Pancreas (tissue), 10 donors: Measurements from ENCODE around the gene SLFN12L. TPM values are rescaled to one million over a fixed set of nuclear protein-coding genes. Genes with fewer than 3 reads are reported as not detected.

Experiments used
- ATAC-seq, 4 donors: fragments of 200-7000 bp; cut with Tn5 transposase; one replicate each; pipeline versions ENCODE4 v1.8.0 to v1.9.1; 2020; ENCODE audit warnings: mild to moderate bottlenecking in 4 of 4, moderate library complexity in 4 of 4
- DNase-seq, 6 donors: peaks; one replicate each; pipeline ENCODE4 v3.0.0-alpha.2; 2020
- FAIRE-seq: peaks from 2 replicates; lab custom pipeline; 2012; peaks lifted over from hg19 to GRCh38; lab: Jason Lieb, UNC
- H3K27ac ChIP-seq, 4 donors: fragments of 200-600 bp; sonication (generic); 1 replicate in 3 of 4; 2 replicates in 1 of 4; pipeline versions ENCODE4 v1.5.0 to v1.8.0; 2020
- H3K27me3 ChIP-seq, 4 donors: fragments of 200-600 bp; one replicate each; pipeline ENCODE4 v1.8.0; 2021
- H3K36me3 ChIP-seq, 3 donors: fragments of 200-600 bp; sonication (generic) in 1 of 3; one replicate each; pipeline versions ENCODE4 v1.5.0 to v1.8.0; 2020 to 2021
- H3K4me1 ChIP-seq, 3 donors: fragments of 200-600 bp; one replicate each; pipeline ENCODE4 v1.8.0; 2021
- H3K4me3 ChIP-seq, 4 donors: fragments of 200-600 bp; sonication (generic) in 2 of 4; one replicate each; pipeline versions ENCODE4 v1.5.0 to v1.8.0; 2020 to 2021
- H3K9me3 ChIP-seq, 4 donors: fragments of 200-600 bp; one replicate each; pipeline ENCODE4 v1.8.0; 2021
- CTCF ChIP-seq, 4 donors: fragments of 200-600 bp; sonication (generic) in 3 of 4; IDR thresholded peaks; one replicate each; pipeline versions ENCODE4 v1.5.0 to v1.8.0; 2021; ENCODE audit warnings: antibody characterized with exemption in 4 of 4
- WGBS, 2 donors: extraction: QIAGEN DNeasy Blood & Tissue Kit; methylation state at CpG; one replicate each; pipeline ENCODE4 v1.1.7; 2013; 5-methylcytosine and 5-hydroxymethylcytosine counted together
- intact Hi-C, 3 donors: fragments of 100-400 bp; cut with DNase I; formaldehyde crosslinking; loops; one replicate each; pipeline versions ENCODE4 v1.11.1 to v1.14.2; 2022
- polyA plus RNA-seq, 2 donors: library from polyadenylated mRNA; stranded (reverse); fragments of 200-250 nt; gene quantifications; one replicate each; pipeline ENCODE4 v1.2.3, GENCODE V29; 2013
- total RNA-seq, 6 donors: library from RNA; stranded (reverse); fragmentation: NEBNext Ultra II Directional in 4 of 6; extraction: Animal tissue kit (Norgen Biotek cat#: 25700) in 4 of 6; gene quantifications; one replicate each; pipeline versions ENCODE4 v1.2.1 to v1.2.4, GENCODE V29; 2021 to 2023
- donor health status: healthy with polysubstance abuse.
- donor health status: DM: no; HTN: no; CAD: no; lungs with moderate emphysema.
- donor health status: DM: no; HTN: no; CAD: no.
- donor health status: control.
- donor health status: control.
- donor health status: Bipolar disorder and iron deficiency.
- donor health status: DM: yes; HTN: yes; CAD: no.
- donor health status: DM: no; HTN: no; CAD: no.
- donor health status: DM: no; HTN: no; CAD: no.
- donor health status: DM: yes; HTN: yes; CAD: no.

Gene SLFN12L
- under 1 TPM; 0.08 to 0.95 (median 0.38) TPM for total RNA-seq
- under 1 TPM in 1 of 2 donors, not detected in 1; 0.19 TPM for polyA plus RNA-seq

GRCh38 chr17:35537601-35538141, at the start of gene SLFN12L:
TSS of gene SLFN12L (minus strand) at chr17:35537678. CDS start at chr17:35522364, 15,314 bp downstream.
- 76 to 79% methylated on average over 2 of the region's 2 CpGs for WGBS, 2 donors
- no peak for TF ChIP-seq CTCF (IDR thresholded peaks at IDR 0.05)

GRCh38 chr17:35586569-35587073, 49.1 kb upstream of the SLFN12L start:
- FAIRE-seq = no peak
- Histone ChIP-seq H3K4me1 (peaks cover 13 to 16% (median 14%) of the 10 kb centered on the region in 3 donors), H3K27me3 (no peaks in the 10 kb centered on the region), H3K36me3 (no peaks in the 10 kb centered on the region), H3K27ac (peak overlapping the region; percentile 72 to 91 (median 78)), H3K9me3 (no peaks in the 10 kb centered on the region), H3K4me3 (peak overlapping the region; percentile 33 to 83 (median 70))
- no peak for DNase-seq
- intact Hi-C loops = no loop called here
- 33% methylated on average over 7 of the region's 7 CpGs for WGBS, 2 donors
- peak in 3 of 4 donors; percentile 15 to 23 (median 22) for ATAC-seq
- TF ChIP-seq CTCF (IDR thresholded peaks at IDR 0.05) = no peak

More at GRCh38 chr17:35537601-35538141, at the start of gene SLFN12L:
- intact Hi-C loops = loop anchor here in 2 of 3 donors (5.0 to 10.0 kb wide), 4 partner anchors 210 to 373 kb away; no protein-coding TSS in a partner anchor
- H3K36me3 ChIP-seq = no peaks in the 10 kb centered on the region
- H3K4me3 ChIP-seq = no peak within 1 kb of the TSS
- no peak for FAIRE-seq
- peak in 1 of 4 donors; percentile 8 for ATAC-seq
- H3K4me1 ChIP-seq = no peaks in the 10 kb centered on the region
- no peak within 1 kb of the TSS for H3K27ac ChIP-seq
- DNase-seq = no peak
- H3K27me3 ChIP-seq = no peaks in the 10 kb centered on the region
- no peaks in the 10 kb centered on the region for H3K9me3 ChIP-seq

DNA sequence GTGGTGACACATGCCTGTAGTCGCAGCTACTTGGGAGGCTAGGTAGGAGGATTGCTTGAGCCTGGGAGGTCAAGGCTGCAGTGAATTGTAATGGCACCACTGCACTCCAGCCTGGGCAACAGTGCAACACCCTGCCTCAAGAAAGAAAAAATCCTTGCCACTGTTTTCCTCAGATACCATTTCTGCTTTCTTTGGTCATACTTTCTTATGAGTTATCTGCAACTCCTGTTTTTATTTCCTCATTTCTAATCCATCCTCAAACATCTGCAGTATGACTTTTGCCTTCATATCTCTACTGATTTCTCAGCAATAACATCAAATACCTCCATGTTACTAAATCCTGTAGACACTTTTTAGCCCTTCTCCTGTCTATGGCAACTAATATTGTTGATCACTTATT, 46.6 kb upstream of the SLFN12L start:
- 57 to 82% methylated on average over 1 of the region's 1 CpG for WGBS, 2 donors
- H3K4me3 ChIP-seq = no peak overlapping the region

GRCh38 chr17:35578929-35579432, 41.5 kb upstream of the SLFN12L start:
- Histone ChIP-seq H3K4me1 (peaks cover 6 to 13% (median 7%) of the 10 kb centered on the region in 3 donors), H3K4me3 (peak overlapping the region; percentile 71 to 83 (median 77)), H3K36me3 (peaks cover 0 to 4% (median 0%) of the 10 kb centered on the region in 3 donors), H3K27me3 (no peaks in the 10 kb centered on the region), H3K27ac (peak overlapping the region; percentile 56 to 87 (median 81)), H3K9me3 (no peaks in the 10 kb centered on the region)
- 3 to 4% methylated on average over 11 of the region's 11 CpGs for WGBS, 2 donors
- FAIRE-seq = no peak
- intact Hi-C loops = no loop called here
- no peak for DNase-seq
- TF ChIP-seq CTCF (IDR thresholded peaks at IDR 0.05) = no peak
- no peak for ATAC-seq

More for the DNA sequence above, 46.6 kb upstream of the SLFN12L start:
- no peaks in the 10 kb centered on the region for H3K9me3 ChIP-seq
- no peak overlapping the region for H3K27ac ChIP-seq
- intact Hi-C loops = no loop called here
- TF ChIP-seq CTCF (IDR thresholded peaks at IDR 0.05) = no peak
- H3K4me1 ChIP-seq = peaks cover 9 to 15% (median 14%) of the 10 kb centered on the region in 3 donors
- DNase-seq (no peak), ATAC-seq (no peak), FAIRE-seq (no peak)
- H3K36me3 ChIP-seq = no peaks in the 10 kb centered on the region
- no peaks in the 10 kb centered on the region for H3K27me3 ChIP-seq
